Activated T-cell treated with anti-CD3 and anti-CD28 coated beads, Interleukin-2, amount 50 U/mL, for 4 hours (primary cell): Measurements from ENCODE around the gene PHF8. TPM values are rescaled to one million over a fixed set of nuclear protein-coding genes. Genes with fewer than 3 reads are reported as not detected.

Experiments used
- ATAC-seq, 2 donors: fragments of 200-7000 bp; cut with Tn5 transposase; one replicate each; pipeline ENCODE4 v1.10.0; 2021
- DNase-seq: peaks from one replicate; pipeline ENCODE4 v3.0.0-alpha.2; 2020
- H3K27me3 Mint-ChIP-seq: one replicate; pipeline ENCODE4 v1.8.0; 2021; ENCODE audit warnings: low read depth, mixed read lengths
- H3K36me3 Mint-ChIP-seq: one replicate; pipeline ENCODE4 v1.8.0; 2022; ENCODE audit warnings: mixed read lengths; ENCODE audit not compliant: insufficient read depth
- H3K4me1 Mint-ChIP-seq: one replicate; pipeline ENCODE4 v1.8.0; 2021; ENCODE audit warnings: low read depth, mixed read lengths
- H3K4me3 Mint-ChIP-seq: one replicate; pipeline ENCODE4 v1.8.0; 2021; ENCODE audit warnings: mild to moderate bottlenecking, moderate library complexity, mixed read lengths
- H3K9me3 Mint-ChIP-seq: one replicate; pipeline ENCODE4 v1.8.0; 2021; ENCODE audit warnings: mixed read lengths
- total RNA-seq, 3 donors: library from RNA; stranded (reverse); gene quantifications; one replicate each; pipeline ENCODE4 v1.2.1, GENCODE V29; 2021

PHF8 gene
- total RNA-seq, 3 donors from 2014 or later, result 46.8 to 54.2 (median 52.7) TPM

GRCh38 chrX:53974529-53974928 is 69.7 kb downstream of the PHF8 start:
- Mint-ChIP-seq H3K36me3 (peaks cover 44% of the 10 kb centered on the region), H3K4me3 (no peak overlapping the region), H3K4me1 (no peaks in the 10 kb centered on the region), H3K27me3 (no peaks in the 10 kb centered on the region), H3K9me3 (no peaks in the 10 kb centered on the region)
- no peak for DNase-seq
- no peak for ATAC-seq

GRCh38 chrX:53969540-53969939 is 74.7 kb downstream of the PHF8 start:
- Mint-ChIP-seq H3K9me3 (no peaks in the 10 kb centered on the region), H3K4me3 (no peak overlapping the region), H3K27me3 (no peaks in the 10 kb centered on the region), H3K36me3 (peaks cover 47% of the 10 kb centered on the region), H3K4me1 (no peaks in the 10 kb centered on the region)
- ATAC-seq (no peak), DNase-seq (no peak)

- Mint-ChIP-seq H3K36me3 (peaks cover 30% of the 10 kb centered on the region), H3K4me3 (no peak overlapping the region), H3K4me1 (no peaks in the 10 kb centered on the region), H3K9me3 (no peaks in the 10 kb centered on the region), H3K27me3 (no peaks in the 10 kb centered on the region)
- no peak for DNase-seq
- no peak for ATAC-seq
These were observed 94.0 kb downstream of the PHF8 start for GRCh38 chrX:53950130-53950733.

- Mint-ChIP-seq H3K9me3 (no peaks in the 10 kb centered on the region), H3K4me3 (no peak overlapping the region), H3K27me3 (no peaks in the 10 kb centered on the region), H3K4me1 (peaks cover 14% of the 10 kb centered on the region), H3K36me3 (peaks cover 40% of the 10 kb centered on the region)
- ATAC-seq (no peak), DNase-seq (no peak)
These were observed 104.1 kb downstream of the PHF8 start for GRCh38 chrX:53940180-53940579.

- Mint-ChIP-seq H3K27me3 (no peaks in the 10 kb centered on the region), H3K4me3 (no peak overlapping the region), H3K36me3 (peaks cover 40% of the 10 kb centered on the region), H3K4me1 (peaks cover 14% of the 10 kb centered on the region), H3K9me3 (no peaks in the 10 kb centered on the region)
- ATAC-seq (no peak), DNase-seq (no peak)
These were observed 105.1 kb downstream of the PHF8 start for GRCh38 chrX:53939127-53939526.

GRCh38 chrX:53930515-53931380 is 113.5 kb downstream of the PHF8 start:
- peaks cover 6% of the 10 kb centered on the region for H3K4me1 Mint-ChIP-seq
- H3K9me3 Mint-ChIP-seq, result no peaks in the 10 kb centered on the region
- DNase-seq (no peak), ATAC-seq (peak; percentile 43 to 61)
- H3K4me3 Mint-ChIP-seq, result no peak overlapping the region
- H3K27me3 Mint-ChIP-seq, result no peaks in the 10 kb centered on the region
- no peaks in the 10 kb centered on the region for H3K36me3 Mint-ChIP-seq

GRCh38 chrX:53926030-53926429 is 118.2 kb downstream of the PHF8 start:
- H3K36me3 Mint-ChIP-seq, result no peaks in the 10 kb centered on the region
- H3K27me3 Mint-ChIP-seq, result no peaks in the 10 kb centered on the region
- ATAC-seq, result no peak
- no peak for DNase-seq
- no peaks in the 10 kb centered on the region for H3K9me3 Mint-ChIP-seq
- H3K4me1 Mint-ChIP-seq, result peaks cover 2% of the 10 kb centered on the region
- H3K4me3 Mint-ChIP-seq, result no peak overlapping the region

- H3K9me3 Mint-ChIP-seq, result no peaks in the 10 kb centered on the region
These were observed 125.6 kb downstream of the PHF8 start for GRCh38 chrX:53918702-53919101.

GRCh38 chrX:53900623-53901022 is 143.7 kb downstream of the PHF8 start:
- H3K36me3 Mint-ChIP-seq, result no peaks in the 10 kb centered on the region
- H3K27me3 Mint-ChIP-seq, result no peaks in the 10 kb centered on the region
- no peak for DNase-seq
- no peak overlapping the region for H3K4me3 Mint-ChIP-seq
- H3K4me1 Mint-ChIP-seq, result no peaks in the 10 kb centered on the region
- H3K9me3 Mint-ChIP-seq, result no peaks in the 10 kb centered on the region
- ATAC-seq, result no peak

More at GRCh38 chrX:53918702-53919101, 125.6 kb downstream of the PHF8 start:
- Mint-ChIP-seq H3K4me1 (no peaks in the 10 kb centered on the region), H3K27me3 (no peaks in the 10 kb centered on the region), H3K4me3 (no peak overlapping the region), H3K36me3 (no peaks in the 10 kb centered on the region)
- ATAC-seq, result no peak
- DNase-seq, result no peak

GRCh38 chrX:53895270-53895669 is 149.0 kb downstream of the PHF8 start:
- no peak for DNase-seq
- Mint-ChIP-seq H3K36me3 (no peaks in the 10 kb centered on the region), H3K4me3 (no peak overlapping the region), H3K4me1 (no peaks in the 10 kb centered on the region), H3K27me3 (peaks cover 2% of the 10 kb centered on the region), H3K9me3 (no peaks in the 10 kb centered on the region)
- no peak for ATAC-seq

Other genes with a start within 250 kb of the PHF8 start
- 10 to 100 TPM in 2 of 3 donors, 1 to 10 TPM in 1; 9.8 to 11.1 (median 10.6) TPM for gene FAM120C, start 138.8 kb upstream of the PHF8 start, total RNA-seq